A673 (cell line): ENCODE measurements around the gene VAPB. TPM values are rescaled to one million over a fixed set of nuclear protein-coding genes. Genes with fewer than 3 reads are reported as not detected.
A peak's percentile ranks its signal among the peaks of the same experiment; 100 is the strongest.
"Not testable (repeated sequence)": the region's sequence is repeated elsewhere in the genome, so short reads cannot be mapped to it uniquely, and the experiment has no call there.

Experiments used
- BruUV-seq: library from RNA; stranded (reverse); fragments of 400-500 nt; replicated peaks from 2 replicates; lab custom pipeline; 2021; lab: Mats Ljungman, UMichigan
- CTCF ChIA-PET: fragments of 300-600 bp; sonication (Branson Sonifier 250); formaldehyde crosslinking; loops from one replicate; lab custom pipeline; 2022; ENCODE audit warnings: antibody characterized with exemption; lab: Charles Lee
- POLR2A ChIA-PET: fragments of 300-600 bp; sonication (Branson Sonifier 250); formaldehyde crosslinking; loops from one replicate; lab custom pipeline; 2022; ENCODE audit warnings: antibody characterized with exemption; ENCODE audit not compliant: low non-redundant PET; lab: Charles Lee
- DNase-seq: peaks from one replicate; pipeline ENCODE4 v3.0.0-alpha.2; 2015; ENCODE audit warnings: low spot score
- H3K27ac ChIP-seq: fragments of 200-600 bp; sonication (generic); 2 replicates; pipeline ENCODE4 v1.5.1; 2016; ENCODE audit warnings: mixed run types, low read depth, mild to moderate bottlenecking, mixed read lengths, antibody characterized with exemption, low read length; ENCODE audit not compliant: poor library complexity, severe bottlenecking
- H3K27me3 ChIP-seq: fragments of 200-600 bp; sonication (generic); replicated peaks from 2 replicates; pipeline ENCODE4 v1.6.1; 2017; ENCODE audit warnings: mixed run types, low read depth, mild to moderate bottlenecking, mixed read lengths, antibody characterized with exemption, low read length; ENCODE audit not compliant: insufficient read depth, poor library complexity
- H3K36me3 ChIP-seq: fragments of 200-600 bp; sonication (generic); 2 replicates; pipeline ENCODE4 v1.6.1; 2016; ENCODE audit warnings: mixed run types, mild to moderate bottlenecking, mixed read lengths, antibody characterized with exemption, low read length; ENCODE audit not compliant: insufficient read depth, poor library complexity, severe bottlenecking
- H3K4me1 ChIP-seq: fragments of 200-600 bp; sonication (generic); 2 replicates; pipeline ENCODE4 v1.6.1; 2017; ENCODE audit warnings: mixed run types, mild to moderate bottlenecking, mixed read lengths, antibody characterized with exemption, low read length; ENCODE audit not compliant: insufficient read depth, poor library complexity, severe bottlenecking
- H3K4me3 ChIP-seq: fragments of 200-600 bp; sonication (generic); 2 replicates; pipeline ENCODE4 v1.5.1; 2016; ENCODE audit warnings: low read depth, mixed run types, mild to moderate bottlenecking, mixed read lengths, low read length; ENCODE audit not compliant: poor library complexity, severe bottlenecking
- H3K9me3 ChIP-seq: fragments of 200-600 bp; sonication (generic); 2 replicates; pipeline ENCODE4 v1.6.1; 2016; ENCODE audit warnings: mixed run types, low read depth, mild to moderate bottlenecking, mixed read lengths, antibody characterized with exemption, low read length; ENCODE audit not compliant: poor library complexity, severe bottlenecking
- CTCF ChIP-seq: fragments of 300-800, 200-600 bp; sonication (generic); conservative IDR thresholded peaks from 2 replicates; pipeline ENCODE4 v1.5.1; 2017; ENCODE audit warnings: low read depth, mild to moderate bottlenecking, antibody characterized with exemption, low read length, moderate library complexity, mixed read lengths
- EZH2 ChIP-seq: fragments of 200-600 bp; sonication (generic); IDR thresholded peaks from 2 replicates; pipeline ENCODE4 v1.6.1; 2017; ENCODE audit warnings: borderline replicate concordance, low read depth, mild to moderate bottlenecking, mixed read lengths, antibody characterized with exemption, low read length; ENCODE audit not compliant: poor library complexity, severe bottlenecking
- intact Hi-C: fragments of 100-400 bp; cut with micrococcal nuclease; formaldehyde crosslinking; loops from one replicate; pipeline ENCODE4 v1.10.0; 2022; ENCODE audit not compliant: unreplicated experiment
- total RNA-seq: library from RNA; stranded (reverse); gene quantifications from 2 replicates; pipeline ENCODE4 v1.2.3, GENCODE V29; 2021

VAPB gene
- total RNA-seq, 1 experiment from 2014 or later: 60.9 TPM

DNA sequence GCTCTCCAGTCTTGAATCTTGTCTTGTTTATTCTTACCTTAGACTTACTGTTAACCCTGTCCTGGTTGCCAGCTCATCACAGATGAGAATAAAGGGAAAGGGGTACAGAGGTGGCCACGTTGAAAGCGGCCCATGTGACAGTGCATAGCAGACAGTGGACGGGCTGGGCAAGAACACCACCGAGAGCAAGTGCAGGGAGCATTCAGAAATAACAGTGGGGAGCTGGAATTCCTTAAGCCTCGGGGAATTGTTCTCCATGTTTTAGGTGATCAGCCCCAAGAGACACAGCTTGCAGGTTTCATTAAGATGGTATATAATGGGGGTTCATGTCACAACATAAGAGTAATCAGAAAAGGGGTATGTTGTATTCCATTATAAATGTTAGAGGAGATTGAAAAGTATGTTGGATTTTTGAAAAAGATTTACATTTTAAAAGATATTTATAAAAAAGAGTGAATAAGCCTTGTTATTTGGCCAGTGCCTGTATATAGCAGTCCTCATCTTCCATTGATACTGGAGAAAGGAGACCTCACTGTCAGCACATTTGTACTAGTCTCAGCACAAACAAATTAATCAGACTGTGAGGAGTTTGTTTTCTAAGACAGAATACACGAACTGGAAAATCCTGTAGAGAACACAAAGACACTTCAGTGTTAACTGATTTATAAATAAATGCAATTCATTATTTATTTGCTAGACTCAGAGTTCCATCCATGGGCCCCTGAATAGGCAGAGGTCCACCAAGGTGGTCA, 35.4 kb downstream of the VAPB start:
- H3K36me3 ChIP-seq: peaks cover 3% of the 10 kb centered on the region
- POLR2A ChIA-PET: no interaction called here
- H3K4me3 ChIP-seq: no peak overlapping the region
- peaks cover 6% of the 10 kb centered on the region for H3K4me1 ChIP-seq
- H3K9me3 ChIP-seq: no peaks in the 10 kb centered on the region
- no TSS peak for BruUV-seq
- no peak for DNase-seq
- H3K27me3 ChIP-seq: no peaks in the 10 kb centered on the region
- CTCF ChIA-PET: no interaction called here
- TF ChIP-seq EZH2 (no peak), CTCF (no peak)
- H3K27ac ChIP-seq: peak overlapping the region; percentile 13
- intact Hi-C loops: no loop called here

DNA sequence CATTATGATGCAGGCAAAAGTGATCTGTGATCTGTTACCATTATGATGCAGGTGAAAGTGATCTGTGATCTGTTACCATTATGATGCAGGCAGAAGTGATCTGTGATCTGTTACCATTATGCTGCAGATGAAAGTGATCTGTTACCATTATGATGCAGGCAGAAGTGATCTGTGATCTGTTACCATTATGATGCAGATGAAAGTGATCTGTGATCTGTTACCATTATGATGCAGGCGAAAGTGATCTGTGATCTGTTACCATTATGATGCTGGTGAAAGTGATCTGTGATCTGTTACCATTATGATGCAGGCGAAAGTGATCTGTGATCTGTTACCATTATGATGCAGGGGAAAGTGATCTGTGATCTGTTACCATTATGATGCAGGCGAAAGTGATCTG, 38.5 kb downstream of the VAPB start:
- H3K27ac ChIP-seq, intact Hi-C loops, H3K9me3 ChIP-seq, BruUV-seq, H3K4me1 ChIP-seq, H3K27me3 ChIP-seq, H3K4me3 ChIP-seq, H3K36me3 ChIP-seq, CTCF ChIA-PET, POLR2A ChIA-PET, DNase-seq: not testable (repeated sequence)

DNA sequence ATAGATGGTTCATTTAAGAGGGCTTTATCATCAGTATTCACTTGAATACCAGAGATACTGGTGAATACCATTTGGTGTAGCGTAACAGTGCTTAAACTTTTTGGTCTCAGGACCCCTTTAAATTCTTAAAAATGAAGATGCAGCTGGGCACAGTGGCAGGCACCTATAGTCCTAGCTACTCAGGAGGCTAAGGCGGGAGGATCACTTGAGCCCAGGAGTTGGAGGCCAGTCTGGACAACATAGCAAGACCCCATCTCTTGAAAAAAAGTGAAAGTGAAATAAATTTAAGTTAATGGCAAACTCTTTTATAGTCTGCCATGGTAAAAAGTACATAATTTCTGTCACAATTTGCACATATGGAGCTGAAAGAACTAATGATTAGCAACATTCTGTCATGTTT, 39.3 kb downstream of the VAPB start:
- H3K9me3 ChIP-seq: no peaks in the 10 kb centered on the region
- DNase-seq: no peak
- BruUV-seq: no TSS peak
- no peaks in the 10 kb centered on the region for H3K36me3 ChIP-seq
- H3K27ac ChIP-seq: no peak overlapping the region
- ChIA-PET CTCF (interaction anchor here (0.7 kb wide), 1 partner anchor 494 kb away, joined by 5 read pairs; no protein-coding TSS in a partner anchor), POLR2A (no interaction called here)
- no peak overlapping the region for H3K4me3 ChIP-seq
- no peaks in the 10 kb centered on the region for H3K4me1 ChIP-seq
- intact Hi-C loops: no loop called here
- TF ChIP-seq CTCF (no peak), EZH2 (no peak)
- no peaks in the 10 kb centered on the region for H3K27me3 ChIP-seq

GRCh38 chr20:58429303-58429702, 40.3 kb downstream of the VAPB start:
- Histone ChIP-seq H3K36me3 (no peaks in the 10 kb centered on the region), H3K27ac (no peak overlapping the region), H3K4me3 (no peak overlapping the region), H3K27me3 (no peaks in the 10 kb centered on the region), H3K4me1 (no peaks in the 10 kb centered on the region), H3K9me3 (no peaks in the 10 kb centered on the region)
- CTCF ChIA-PET: no interaction called here
- DNase-seq: no peak
- POLR2A ChIA-PET: no interaction called here
- intact Hi-C loops: no loop called here
- TF ChIP-seq CTCF (0 out of 2 replicates have a peak, but pooled peaks have one; percentile 15), EZH2 (no peak)
- no TSS peak for BruUV-seq
